ENCODE measurements around the gene COX19. TPM values are rescaled to one million over a fixed set of nuclear protein-coding genes. Genes with fewer than 3 reads are reported as not detected.

The COX19 gene
- total RNA-seq, 1 experiment from 2014 or later = 24.8 TPM

- POLR2A ChIA-PET = no interaction called here
- no peaks in the 10 kb centered on the region for H3K9me3 ChIP-seq
- H3K36me3 ChIP-seq (ENCODE audit: control insufficient read depth, insufficient read depth, low read length) = peaks cover 1% of the 10 kb centered on the region; the same call in 1 of the 2 replicates
- H3K27me3 ChIP-seq (replicated peaks; ENCODE audit: control insufficient read depth, insufficient read depth, low read length) = no peaks in the 10 kb centered on the region
- no TSS peak for BruUV-seq (replicated peaks)
- DNase-seq = no peak
- H3K4me3 ChIP-seq (ENCODE audit: low read depth, low read length) = no peak overlapping the region
- H3K9me3 Mint-ChIP-seq (ENCODE audit: unreplicated experiment) = no peaks in the 10 kb centered on the region
- H3K4me1 ChIP-seq = peaks cover 10% of the 10 kb centered on the region; the same call in 1 of the 2 replicates
- H3K27me3 Mint-ChIP-seq (ENCODE audit: insufficient read depth, unreplicated experiment) = no peaks in the 10 kb centered on the region
- CTCF ChIA-PET = no interaction called here
- no peaks in the 10 kb centered on the region for H3K4me1 Mint-ChIP-seq (ENCODE audit: low read depth, unreplicated experiment)
- no peak for TF ChIP-seq CTCF (IDR thresholded peaks at IDR 0.05; ENCODE audit: insufficient read depth in 1 of 2, low read depth in 1 of 2, low read length in 1 of 2, severe bottlenecking in 1 of 2, unreplicated experiment in 1 of 2)
- H3K27ac Mint-ChIP-seq (ENCODE audit: unreplicated experiment) = peak overlapping the region; percentile 18
- peaks cover 27% of the 10 kb centered on the region for H3K36me3 Mint-ChIP-seq (ENCODE audit: insufficient read depth, unreplicated experiment)
- no peak overlapping the region for H3K4me3 Mint-ChIP-seq (ENCODE audit: unreplicated experiment)
- intact Hi-C loops (cut with micrococcal nuclease; ENCODE audit: unreplicated experiment) = no loop called here
Measured at GRCh38 chr7:1013581-1013980, 38.2 kb upstream of the COX19 start.

- no peaks in the 10 kb centered on the region for H3K9me3 ChIP-seq
- Mint-ChIP-seq H3K4me3 (ENCODE audit: unreplicated experiment) (no peak overlapping the region), H3K4me1 (ENCODE audit: low read depth, unreplicated experiment) (no peaks in the 10 kb centered on the region), H3K27me3 (ENCODE audit: insufficient read depth, unreplicated experiment) (no peaks in the 10 kb centered on the region), H3K36me3 (ENCODE audit: insufficient read depth, unreplicated experiment) (peaks cover 32% of the 10 kb centered on the region), H3K27ac (ENCODE audit: unreplicated experiment) (no peak overlapping the region), H3K9me3 (ENCODE audit: unreplicated experiment) (no peaks in the 10 kb centered on the region)
- BruUV-seq (replicated peaks) = no TSS peak
- DNase-seq = no peak
- H3K36me3 ChIP-seq (ENCODE audit: control insufficient read depth, insufficient read depth, low read length) = peaks cover 1% of the 10 kb centered on the region; the same call in 1 of the 2 replicates
- no peak for TF ChIP-seq CTCF (IDR thresholded peaks at IDR 0.05; ENCODE audit: insufficient read depth in 1 of 2, low read depth in 1 of 2, low read length in 1 of 2, severe bottlenecking in 1 of 2, unreplicated experiment in 1 of 2)
- peaks cover 10% of the 10 kb centered on the region; the same call in 1 of the 2 replicates for H3K4me1 ChIP-seq
- ChIA-PET CTCF (no interaction called here), POLR2A (no interaction called here)
- H3K4me3 ChIP-seq (ENCODE audit: low read depth, low read length) = no peak overlapping the region
- H3K27me3 ChIP-seq (replicated peaks; ENCODE audit: control insufficient read depth, insufficient read depth, low read length) = no peaks in the 10 kb centered on the region
- intact Hi-C loops (cut with micrococcal nuclease; ENCODE audit: unreplicated experiment) = no loop called here
Measured at GRCh38 chr7:1012716-1013095, 37.4 kb upstream of the COX19 start.

- ChIA-PET POLR2A (no interaction called here), CTCF (no interaction called here)
- H3K27ac Mint-ChIP-seq (ENCODE audit: unreplicated experiment) = peak overlapping the region; percentile 40
- H3K4me3 ChIP-seq (ENCODE audit: low read depth, low read length) = no peak overlapping the region
- no peak for TF ChIP-seq CTCF (IDR thresholded peaks at IDR 0.05; ENCODE audit: insufficient read depth in 1 of 2, low read depth in 1 of 2, low read length in 1 of 2, severe bottlenecking in 1 of 2, unreplicated experiment in 1 of 2)
- no peaks in the 10 kb centered on the region for H3K4me1 Mint-ChIP-seq (ENCODE audit: low read depth, unreplicated experiment)
- intact Hi-C loops (cut with micrococcal nuclease; ENCODE audit: unreplicated experiment) = no loop called here
- H3K4me3 Mint-ChIP-seq (ENCODE audit: unreplicated experiment) = no peak overlapping the region
- peaks cover 1% of the 10 kb centered on the region; the same call in 1 of the 2 replicates for H3K36me3 ChIP-seq (ENCODE audit: control insufficient read depth, insufficient read depth, low read length)
- peaks cover 10% of the 10 kb centered on the region; the same call in 1 of the 2 replicates for H3K4me1 ChIP-seq
- no peaks in the 10 kb centered on the region for H3K9me3 ChIP-seq
- H3K27me3 ChIP-seq (replicated peaks; ENCODE audit: control insufficient read depth, insufficient read depth, low read length) = no peaks in the 10 kb centered on the region
- H3K36me3 Mint-ChIP-seq (ENCODE audit: insufficient read depth, unreplicated experiment) = peaks cover 36% of the 10 kb centered on the region
- no TSS peak for BruUV-seq (replicated peaks)
- no peaks in the 10 kb centered on the region for H3K9me3 Mint-ChIP-seq (ENCODE audit: unreplicated experiment)
- H3K27me3 Mint-ChIP-seq (ENCODE audit: insufficient read depth, unreplicated experiment) = no peaks in the 10 kb centered on the region
- DNase-seq = no peak
Measured at GRCh38 chr7:1012004-1012715, 36.8 kb upstream of the COX19 start.

Measured in Caco-2 (cell line).